Calu3 (cell line): ENCODE data around the gene DGKI. TPM values are rescaled to one million over a fixed set of nuclear protein-coding genes. Genes with fewer than 3 reads are reported as not detected.

Source experiments
- BruUV-seq: library from RNA; stranded (reverse); fragments of 400-500 nt; replicated peaks from 2 replicates; lab custom pipeline; 2021; lab: Mats Ljungman, UMichigan
- CTCF ChIA-PET: fragments of 300-600 bp; sonication (Branson Sonifier 250); formaldehyde crosslinking; loops from one replicate; lab custom pipeline; 2022; ENCODE audit warnings: antibody characterized with exemption; lab: Charles Lee
- DNase-seq: peaks from one replicate; pipeline ENCODE4 v3.0.0; 2022
- H3K27ac Mint-ChIP-seq: one replicate; pipeline ENCODE4 v1.8.0; 2022; ENCODE audit warnings: mixed read lengths; ENCODE audit not compliant: unreplicated experiment
- H3K27me3 Mint-ChIP-seq: one replicate; pipeline ENCODE4 v1.8.0; 2022; ENCODE audit warnings: mixed read lengths; ENCODE audit not compliant: unreplicated experiment
- H3K36me3 Mint-ChIP-seq: one replicate; pipeline ENCODE4 v1.8.0; 2022; ENCODE audit warnings: mild to moderate bottlenecking, moderate library complexity, mixed read lengths; ENCODE audit not compliant: insufficient read depth, unreplicated experiment
- H3K4me1 Mint-ChIP-seq: one replicate; pipeline ENCODE4 v1.8.0; 2022; ENCODE audit warnings: mild to moderate bottlenecking, low read depth, mixed read lengths; ENCODE audit not compliant: unreplicated experiment
- H3K4me3 Mint-ChIP-seq: one replicate; pipeline ENCODE4 v1.8.0; 2022; ENCODE audit warnings: mild to moderate bottlenecking, low read depth, moderate library complexity, mixed read lengths; ENCODE audit not compliant: unreplicated experiment
- H3K9me3 Mint-ChIP-seq: one replicate; pipeline ENCODE4 v1.8.0; 2022; ENCODE audit warnings: low read depth, mixed read lengths; ENCODE audit not compliant: unreplicated experiment
- intact Hi-C: fragments of 100-400 bp; cut with micrococcal nuclease; formaldehyde crosslinking; loops from one replicate; pipeline ENCODE4 v1.10.0; 2022; ENCODE audit not compliant: unreplicated experiment
- total RNA-seq: library from RNA; stranded (reverse); gene quantifications from 2 replicates; pipeline ENCODE4 v1.2.3, GENCODE V29; 2022
- TF ChIP-seq, protein P1 (sequence below): fragments of 200-600 bp; IDR thresholded peaks from one replicate; pipeline ENCODE4 v1.8.0; 2022; ENCODE audit warnings: antibody characterized with exemption; ENCODE audit not compliant: unreplicated experiment

Gene DGKI
- total RNA-seq, 1 experiment from 2014 or later: not detected

DNA sequence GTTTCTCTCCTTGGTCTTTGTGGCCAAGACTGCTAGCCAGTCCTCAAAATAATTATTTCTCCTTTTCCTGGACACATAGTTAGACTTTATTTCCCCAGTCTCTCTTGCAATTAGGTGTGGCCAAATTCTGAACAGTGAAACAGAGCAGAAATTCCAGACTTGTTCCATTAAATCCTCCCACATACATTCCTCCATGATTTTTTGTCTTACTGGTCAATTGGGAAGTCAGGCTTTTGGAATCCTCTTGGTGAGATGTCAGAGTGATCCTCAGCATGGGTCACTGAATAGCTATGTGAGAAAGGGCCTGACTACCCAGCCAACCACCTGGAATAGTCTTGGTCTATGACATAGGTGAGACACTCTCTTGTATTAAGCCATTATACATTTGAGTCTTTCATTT, 164.2 kb downstream of the DGKI start:
- no peaks in the 10 kb centered on the region for H3K4me1 Mint-ChIP-seq
- TF ChIP-seq, protein P1, sequence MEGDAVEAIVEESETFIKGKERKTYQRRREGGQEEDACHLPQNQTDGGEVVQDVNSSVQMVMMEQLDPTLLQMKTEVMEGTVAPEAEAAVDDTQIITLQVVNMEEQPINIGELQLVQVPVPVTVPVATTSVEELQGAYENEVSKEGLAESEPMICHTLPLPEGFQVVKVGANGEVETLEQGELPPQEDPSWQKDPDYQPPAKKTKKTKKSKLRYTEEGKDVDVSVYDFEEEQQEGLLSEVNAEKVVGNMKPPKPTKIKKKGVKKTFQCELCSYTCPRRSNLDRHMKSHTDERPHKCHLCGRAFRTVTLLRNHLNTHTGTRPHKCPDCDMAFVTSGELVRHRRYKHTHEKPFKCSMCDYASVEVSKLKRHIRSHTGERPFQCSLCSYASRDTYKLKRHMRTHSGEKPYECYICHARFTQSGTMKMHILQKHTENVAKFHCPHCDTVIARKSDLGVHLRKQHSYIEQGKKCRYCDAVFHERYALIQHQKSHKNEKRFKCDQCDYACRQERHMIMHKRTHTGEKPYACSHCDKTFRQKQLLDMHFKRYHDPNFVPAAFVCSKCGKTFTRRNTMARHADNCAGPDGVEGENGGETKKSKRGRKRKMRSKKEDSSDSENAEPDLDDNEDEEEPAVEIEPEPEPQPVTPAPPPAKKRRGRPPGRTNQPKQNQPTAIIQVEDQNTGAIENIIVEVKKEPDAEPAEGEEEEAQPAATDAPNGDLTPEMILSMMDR: no peak
- DNase-seq: no peak
- CTCF ChIA-PET: no interaction called here
- peaks cover 66% of the 10 kb centered on the region for H3K27me3 Mint-ChIP-seq
- H3K27ac Mint-ChIP-seq: no peak overlapping the region
- no peak overlapping the region for H3K4me3 Mint-ChIP-seq
- H3K9me3 Mint-ChIP-seq: no peaks in the 10 kb centered on the region
- no peaks in the 10 kb centered on the region for H3K36me3 Mint-ChIP-seq
- intact Hi-C loops: no loop called here
- BruUV-seq: no TSS peak

DNA sequence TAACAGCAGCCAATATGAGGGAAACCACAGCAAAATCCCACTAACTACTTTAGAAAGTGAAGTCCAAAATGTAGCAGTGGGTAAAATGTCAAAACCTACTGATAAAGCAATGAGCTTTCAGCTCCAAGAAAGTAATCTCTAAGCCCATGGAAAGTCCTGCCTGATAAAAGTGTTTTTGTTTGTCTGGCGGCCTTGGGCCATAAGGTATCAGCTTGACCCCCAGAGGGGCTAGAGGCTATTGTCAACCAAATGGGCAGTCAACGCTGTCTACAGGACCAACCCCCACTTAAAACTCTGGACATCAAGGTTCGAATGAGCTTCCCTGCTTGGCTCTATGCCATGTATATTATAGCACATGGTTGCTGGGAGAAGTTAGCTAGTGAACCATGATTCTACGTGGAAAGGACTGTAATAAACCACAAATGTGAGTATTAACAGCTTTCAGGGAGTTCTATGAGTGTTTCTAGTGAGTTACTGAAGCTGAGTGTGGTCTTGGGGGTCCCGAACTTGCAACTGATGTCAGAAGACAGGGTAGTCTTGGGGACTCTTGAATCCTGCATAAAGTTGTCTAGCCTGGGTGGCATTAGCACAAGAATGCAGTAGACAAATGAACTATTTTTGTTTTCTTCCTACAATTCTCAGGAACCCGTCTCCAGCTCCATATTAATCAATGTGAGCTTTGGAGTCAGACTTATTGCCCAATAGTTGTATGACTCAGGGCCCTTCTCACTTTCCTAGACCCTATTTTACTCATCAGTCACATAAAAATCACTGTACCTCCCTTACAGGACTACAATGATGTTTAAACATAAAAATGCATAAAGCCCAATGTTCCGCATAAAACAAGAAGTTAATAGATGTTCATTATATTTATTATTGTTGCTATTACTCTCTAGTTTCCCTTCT, 164.9 kb downstream of the DGKI start:
- Mint-ChIP-seq H3K27me3 (peaks cover 66% of the 10 kb centered on the region), H3K4me3 (no peak overlapping the region), H3K36me3 (no peaks in the 10 kb centered on the region), H3K27ac (no peak overlapping the region), H3K9me3 (no peaks in the 10 kb centered on the region), H3K4me1 (no peaks in the 10 kb centered on the region)
- TF ChIP-seq, protein P1: no peak
- CTCF ChIA-PET: no interaction called here
- intact Hi-C loops: no loop called here
- no peak for DNase-seq
- BruUV-seq: no TSS peak

DNA sequence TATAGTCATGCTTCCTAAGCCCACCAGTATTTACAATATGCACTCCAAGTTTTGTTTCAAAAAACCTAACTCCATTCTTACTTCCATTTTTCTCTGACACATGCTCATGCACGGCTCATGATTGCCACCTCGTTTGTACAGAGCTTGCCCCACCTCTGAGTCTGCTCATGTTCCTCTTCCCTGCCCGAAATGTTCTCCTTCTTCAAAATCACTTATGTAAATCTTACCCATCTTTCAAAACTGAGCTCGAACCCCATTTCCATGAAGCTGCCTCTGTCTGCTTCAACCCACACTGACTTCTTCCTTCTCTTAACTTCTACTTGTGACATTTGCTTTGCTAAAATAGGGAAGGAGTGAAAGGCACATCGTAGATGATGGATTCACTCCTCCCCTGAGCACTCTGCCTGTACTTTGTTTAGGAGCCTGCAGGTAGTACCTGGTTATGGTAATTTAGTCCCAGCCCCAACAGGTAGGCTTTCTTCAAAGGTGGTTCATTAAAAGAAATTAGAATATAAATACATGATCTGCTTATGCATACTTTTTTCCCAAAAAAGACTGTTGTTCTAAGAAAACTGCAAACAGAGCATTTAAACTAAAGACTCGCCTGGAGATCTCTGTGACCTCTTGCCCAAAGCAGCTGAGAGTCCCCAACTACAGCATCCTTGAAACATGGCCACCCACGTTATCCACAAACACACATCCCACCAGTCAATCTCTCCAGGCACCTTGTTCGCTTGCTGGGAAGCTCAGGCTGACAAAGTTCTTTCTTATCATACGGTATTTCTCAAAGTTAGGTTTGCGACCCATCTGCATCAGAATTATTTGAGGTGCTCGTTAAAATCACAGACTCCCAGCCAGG, 172.0 kb downstream of the DGKI start:
- Mint-ChIP-seq H3K27ac (no peak overlapping the region), H3K27me3 (peaks cover 77% of the 10 kb centered on the region), H3K4me3 (no peak overlapping the region), H3K9me3 (no peaks in the 10 kb centered on the region), H3K36me3 (no peaks in the 10 kb centered on the region), H3K4me1 (no peaks in the 10 kb centered on the region)
- no TSS peak for BruUV-seq
- no peak for DNase-seq
- intact Hi-C loops: no loop called here
- TF ChIP-seq, protein P1: no peak
- CTCF ChIA-PET: interaction anchor here (1.3 kb wide), 1 partner anchor 18 kb away, joined by 3 read pairs; no protein-coding TSS in a partner anchor

DNA sequence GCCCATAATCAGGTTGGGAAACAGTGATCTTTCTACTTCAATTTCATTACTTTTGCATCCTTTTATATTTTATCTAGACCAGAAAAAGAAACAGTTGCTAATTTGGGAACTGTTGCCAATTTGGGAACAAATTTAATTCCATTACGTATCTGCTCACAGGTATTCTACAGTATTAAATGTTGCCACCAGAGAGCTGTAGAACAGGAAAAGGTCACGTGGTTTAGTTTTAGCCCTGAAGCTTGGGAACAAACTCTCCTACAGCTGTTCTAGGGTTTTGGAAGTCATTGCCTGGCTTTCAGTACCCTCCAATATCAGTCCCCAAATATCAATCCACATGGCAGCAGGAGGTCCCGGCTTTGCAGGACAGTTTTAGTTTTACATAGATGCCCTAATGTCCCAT, 172.7 kb downstream of the DGKI start:
- no TSS peak for BruUV-seq
- intact Hi-C loops: no loop called here
- Mint-ChIP-seq H3K27me3 (peaks cover 85% of the 10 kb centered on the region), H3K9me3 (no peaks in the 10 kb centered on the region), H3K36me3 (no peaks in the 10 kb centered on the region), H3K27ac (no peak overlapping the region), H3K4me1 (no peaks in the 10 kb centered on the region), H3K4me3 (no peak overlapping the region)
- CTCF ChIA-PET: interaction anchor here (1.3 kb wide), 1 partner anchor 18 kb away, joined by 3 read pairs; no protein-coding TSS in a partner anchor
- DNase-seq: no peak
- TF ChIP-seq, protein P1: no peak
